Measurements from ENCODE around the gene FAM168A. TPM values are rescaled to one million over a fixed set of nuclear protein-coding genes. Genes with fewer than 3 reads are reported as not detected.

FAM168A gene
- polyA plus RNA-seq, 4 donors, result 5.4 to 18.8 (median 9.9) TPM

- no peak overlapping the region for H3K4me3 ChIP-seq (ENCODE audit: low read depth in 1 of 3, low read length in 3 of 3)
- WGBS, 3 donors, result 80 to 86% (median 82%) methylated on average over 5 of the region's 5 CpGs
- no peak for FAIRE-seq
- no peaks in the 10 kb centered on the region for H3K36me3 ChIP-seq (ENCODE audit: control insufficient read depth in 3 of 3, insufficient read depth in 2 of 3, low read depth in 1 of 3, low read length in 3 of 3)
- no peak overlapping the region for H3K27ac ChIP-seq (ENCODE audit: low read depth in 1 of 3, low read length in 2 of 3)
- H3K27me3 ChIP-seq (ENCODE audit: control insufficient read depth in 3 of 3, insufficient read depth in 3 of 3, low read length in 3 of 3), result no peaks in the 10 kb centered on the region
- no peaks in the 10 kb centered on the region for H3K4me1 ChIP-seq (ENCODE audit: control insufficient read depth in 3 of 3, insufficient read depth in 2 of 3, low read depth in 1 of 3, low read length in 2 of 3)
- no peak for DNase-seq
- H3K9me3 ChIP-seq (ENCODE audit: control insufficient read depth in 2 of 2, insufficient read depth in 1 of 2, low read depth in 1 of 2, low read length in 1 of 2), result no peaks in the 10 kb centered on the region
These were observed 14.8 kb upstream of the FAM168A start for GRCh38 chr11:73612601-73613140.

- DNase-seq (no peak), FAIRE-seq (no peak)
- H3K4me1 ChIP-seq (ENCODE audit: control insufficient read depth in 3 of 3, insufficient read depth in 2 of 3, low read depth in 1 of 3, low read length in 2 of 3), result peaks cover 7% of the 10 kb centered on the region in 3 donors
- 23 to 26% (median 23%) methylated on average over 20 of the region's 20 CpGs for WGBS, 3 donors
- H3K27ac ChIP-seq (ENCODE audit: low read depth in 1 of 3, low read length in 2 of 3), result peak overlapping the region; percentile 71 to 77 (median 72)
- H3K27me3 ChIP-seq (ENCODE audit: control insufficient read depth in 3 of 3, insufficient read depth in 3 of 3, low read length in 3 of 3), result no peaks in the 10 kb centered on the region
- H3K9me3 ChIP-seq (ENCODE audit: control insufficient read depth in 2 of 2, insufficient read depth in 1 of 2, low read depth in 1 of 2, low read length in 1 of 2), result no peaks in the 10 kb centered on the region
- H3K4me3 ChIP-seq (ENCODE audit: low read depth in 1 of 3, low read length in 3 of 3), result peak overlapping the region in 2 of 3 donors; percentile 93
- no peaks in the 10 kb centered on the region for H3K36me3 ChIP-seq (ENCODE audit: control insufficient read depth in 3 of 3, insufficient read depth in 2 of 3, low read depth in 1 of 3, low read length in 3 of 3)
These were observed 937 bp upstream of the FAM168A start for GRCh38 chr11:73598719-73599379.

GRCh38 chr11:73597336-73597955 lies 466 bp downstream of the FAM168A start:
- Histone ChIP-seq H3K4me1 (ENCODE audit: control insufficient read depth in 3 of 3, insufficient read depth in 2 of 3, low read depth in 1 of 3, low read length in 2 of 3) (peaks cover 7% of the 10 kb centered on the region in 3 donors), H3K4me3 (ENCODE audit: low read depth in 1 of 3, low read length in 3 of 3) (peak overlapping the region; percentile 92 to 93 (median 93)), H3K27me3 (ENCODE audit: control insufficient read depth in 3 of 3, insufficient read depth in 3 of 3, low read length in 3 of 3) (no peaks in the 10 kb centered on the region), H3K27ac (ENCODE audit: low read depth in 1 of 3, low read length in 2 of 3) (peak overlapping the region; percentile 54 to 72 (median 62)), H3K36me3 (ENCODE audit: control insufficient read depth in 3 of 3, insufficient read depth in 2 of 3, low read depth in 1 of 3, low read length in 3 of 3) (no peaks in the 10 kb centered on the region), H3K9me3 (ENCODE audit: control insufficient read depth in 2 of 2, insufficient read depth in 1 of 2, low read depth in 1 of 2, low read length in 1 of 2) (no peaks in the 10 kb centered on the region)
- DNase-seq, result peak in 1 of 2 donors; percentile 6
- 4 to 6% (median 6%) methylated on average over 23 to 27 of the region's 27 CpGs for WGBS, 3 donors
- no peak for FAIRE-seq

GRCh38 chr11:73596547-73596946 lies 1.4 kb downstream of the FAM168A start:
- Histone ChIP-seq H3K9me3 (ENCODE audit: control insufficient read depth in 2 of 2, insufficient read depth in 1 of 2, low read depth in 1 of 2, low read length in 1 of 2) (no peaks in the 10 kb centered on the region), H3K27me3 (ENCODE audit: control insufficient read depth in 3 of 3, insufficient read depth in 3 of 3, low read length in 3 of 3) (no peaks in the 10 kb centered on the region), H3K4me1 (ENCODE audit: control insufficient read depth in 3 of 3, insufficient read depth in 2 of 3, low read depth in 1 of 3, low read length in 2 of 3) (peaks cover 7% of the 10 kb centered on the region in 3 donors), H3K4me3 (ENCODE audit: low read depth in 1 of 3, low read length in 3 of 3) (peak overlapping the region in 2 of 3 donors; percentile 1 to 93), H3K27ac (ENCODE audit: low read depth in 1 of 3, low read length in 2 of 3) (no peak overlapping the region), H3K36me3 (ENCODE audit: control insufficient read depth in 3 of 3, insufficient read depth in 2 of 3, low read depth in 1 of 3, low read length in 3 of 3) (no peaks in the 10 kb centered on the region)
- WGBS, 3 donors, result 93 to 100% (median 96%) methylated on average over 2 of the region's 2 CpGs
- no peak for FAIRE-seq
- no peak for DNase-seq

- Histone ChIP-seq H3K27me3 (ENCODE audit: control insufficient read depth in 3 of 3, insufficient read depth in 3 of 3, low read length in 3 of 3) (no peaks in the 10 kb centered on the region), H3K9me3 (ENCODE audit: control insufficient read depth in 2 of 2, insufficient read depth in 1 of 2, low read depth in 1 of 2, low read length in 1 of 2) (no peaks in the 10 kb centered on the region), H3K27ac (ENCODE audit: low read depth in 1 of 3, low read length in 2 of 3) (no peak overlapping the region), H3K4me3 (ENCODE audit: low read depth in 1 of 3, low read length in 3 of 3) (no peak overlapping the region), H3K36me3 (ENCODE audit: control insufficient read depth in 3 of 3, insufficient read depth in 2 of 3, low read depth in 1 of 3, low read length in 3 of 3) (peaks cover 0 to 2% (median 0%) of the 10 kb centered on the region in 3 donors), H3K4me1 (ENCODE audit: control insufficient read depth in 3 of 3, insufficient read depth in 2 of 3, low read depth in 1 of 3, low read length in 2 of 3) (peaks cover 7% of the 10 kb centered on the region in 3 donors)
- FAIRE-seq (no peak), DNase-seq (no peak)
- 93 to 100% (median 94%) methylated on average over 3 of the region's 3 CpGs for WGBS, 3 donors
These were observed 5.3 kb downstream of the FAM168A start for GRCh38 chr11:73592640-73593039.

GRCh38 chr11:73591743-73592142 lies 6.2 kb downstream of the FAM168A start:
- no peak for FAIRE-seq

GRCh38 chr11:73590991-73591390 lies 6.9 kb downstream of the FAM168A start:
- WGBS, 3 donors, result 89 to 94% (median 93%) methylated on average over 7 of the region's 7 CpGs
- no peaks in the 10 kb centered on the region for H3K9me3 ChIP-seq (ENCODE audit: control insufficient read depth in 2 of 2, insufficient read depth in 1 of 2, low read depth in 1 of 2, low read length in 1 of 2)
- H3K27me3 ChIP-seq (ENCODE audit: control insufficient read depth in 3 of 3, insufficient read depth in 3 of 3, low read length in 3 of 3), result no peaks in the 10 kb centered on the region
- H3K4me1 ChIP-seq (ENCODE audit: control insufficient read depth in 3 of 3, insufficient read depth in 2 of 3, low read depth in 1 of 3, low read length in 2 of 3), result peaks cover 0 to 3% (median 0%) of the 10 kb centered on the region in 3 donors
- no peak overlapping the region for H3K4me3 ChIP-seq (ENCODE audit: low read depth in 1 of 3, low read length in 3 of 3)
- H3K27ac ChIP-seq (ENCODE audit: low read depth in 1 of 3, low read length in 2 of 3), result no peak overlapping the region
- FAIRE-seq, result no peak
- peaks cover 0 to 2% (median 0%) of the 10 kb centered on the region in 3 donors for H3K36me3 ChIP-seq (ENCODE audit: control insufficient read depth in 3 of 3, insufficient read depth in 2 of 3, low read depth in 1 of 3, low read length in 3 of 3)
- DNase-seq, result no peak

More at GRCh38 chr11:73591743-73592142, 6.2 kb downstream of the FAM168A start:
- Histone ChIP-seq H3K4me3 (ENCODE audit: low read depth in 1 of 3, low read length in 3 of 3) (no peak overlapping the region), H3K9me3 (ENCODE audit: control insufficient read depth in 2 of 2, insufficient read depth in 1 of 2, low read depth in 1 of 2, low read length in 1 of 2) (no peaks in the 10 kb centered on the region), H3K36me3 (ENCODE audit: control insufficient read depth in 3 of 3, insufficient read depth in 2 of 3, low read depth in 1 of 3, low read length in 3 of 3) (peaks cover 0 to 2% (median 0%) of the 10 kb centered on the region in 3 donors), H3K27ac (ENCODE audit: low read depth in 1 of 3, low read length in 2 of 3) (no peak overlapping the region), H3K4me1 (ENCODE audit: control insufficient read depth in 3 of 3, insufficient read depth in 2 of 3, low read depth in 1 of 3, low read length in 2 of 3) (peaks cover 2 to 4% (median 3%) of the 10 kb centered on the region in 3 donors), H3K27me3 (ENCODE audit: control insufficient read depth in 3 of 3, insufficient read depth in 3 of 3, low read length in 3 of 3) (no peaks in the 10 kb centered on the region)
- no peak for DNase-seq
- WGBS, 3 donors, result 83 to 95% (median 91%) methylated on average over 4 of the region's 4 CpGs

GRCh38 chr11:73586791-73587190 lies 11.1 kb downstream of the FAM168A start:
- no peak overlapping the region for H3K27ac ChIP-seq (ENCODE audit: low read depth in 1 of 3, low read length in 2 of 3)
- DNase-seq, result no peak
- FAIRE-seq, result no peak
- H3K9me3 ChIP-seq (ENCODE audit: control insufficient read depth in 2 of 2, insufficient read depth in 1 of 2, low read depth in 1 of 2, low read length in 1 of 2), result no peaks in the 10 kb centered on the region
- peaks cover 0 to 2% (median 0%) of the 10 kb centered on the region in 3 donors for H3K36me3 ChIP-seq (ENCODE audit: control insufficient read depth in 3 of 3, insufficient read depth in 2 of 3, low read depth in 1 of 3, low read length in 3 of 3)
- 85 to 97% (median 92%) methylated on average over 1 of the region's 1 CpG for WGBS, 3 donors
- H3K4me3 ChIP-seq (ENCODE audit: low read depth in 1 of 3, low read length in 3 of 3), result no peak overlapping the region
- H3K4me1 ChIP-seq (ENCODE audit: control insufficient read depth in 3 of 3, insufficient read depth in 2 of 3, low read depth in 1 of 3, low read length in 2 of 3), result peaks cover 0 to 5% (median 0%) of the 10 kb centered on the region in 3 donors
- no peaks in the 10 kb centered on the region for H3K27me3 ChIP-seq (ENCODE audit: control insufficient read depth in 3 of 3, insufficient read depth in 3 of 3, low read length in 3 of 3)

Data from small intestine (tissue), 7 donors.